Choroid plexus epithelial cell (primary cell): ENCODE measurements around the gene TGFBR2.

Experiments used
- DNase-seq: peaks from one replicate; pipeline ENCODE4 v3.0.0-alpha.2; 2010; ENCODE audit warnings: low read depth
- H3K4me3 ChIP-seq: 2 replicates; pipeline ENCODE4 v1.5.1; 2011; ENCODE audit warnings: low read depth, mild to moderate bottlenecking, control low read depth, low read length, moderate library complexity
- CTCF ChIP-seq: conservative IDR thresholded peaks from 2 replicates; pipeline ENCODE4 v1.5.1; 2011; ENCODE audit warnings: low read depth, mild to moderate bottlenecking, control low read depth, inconsistent platforms, low read length, moderate library complexity

The TGFBR2 gene

DNA sequence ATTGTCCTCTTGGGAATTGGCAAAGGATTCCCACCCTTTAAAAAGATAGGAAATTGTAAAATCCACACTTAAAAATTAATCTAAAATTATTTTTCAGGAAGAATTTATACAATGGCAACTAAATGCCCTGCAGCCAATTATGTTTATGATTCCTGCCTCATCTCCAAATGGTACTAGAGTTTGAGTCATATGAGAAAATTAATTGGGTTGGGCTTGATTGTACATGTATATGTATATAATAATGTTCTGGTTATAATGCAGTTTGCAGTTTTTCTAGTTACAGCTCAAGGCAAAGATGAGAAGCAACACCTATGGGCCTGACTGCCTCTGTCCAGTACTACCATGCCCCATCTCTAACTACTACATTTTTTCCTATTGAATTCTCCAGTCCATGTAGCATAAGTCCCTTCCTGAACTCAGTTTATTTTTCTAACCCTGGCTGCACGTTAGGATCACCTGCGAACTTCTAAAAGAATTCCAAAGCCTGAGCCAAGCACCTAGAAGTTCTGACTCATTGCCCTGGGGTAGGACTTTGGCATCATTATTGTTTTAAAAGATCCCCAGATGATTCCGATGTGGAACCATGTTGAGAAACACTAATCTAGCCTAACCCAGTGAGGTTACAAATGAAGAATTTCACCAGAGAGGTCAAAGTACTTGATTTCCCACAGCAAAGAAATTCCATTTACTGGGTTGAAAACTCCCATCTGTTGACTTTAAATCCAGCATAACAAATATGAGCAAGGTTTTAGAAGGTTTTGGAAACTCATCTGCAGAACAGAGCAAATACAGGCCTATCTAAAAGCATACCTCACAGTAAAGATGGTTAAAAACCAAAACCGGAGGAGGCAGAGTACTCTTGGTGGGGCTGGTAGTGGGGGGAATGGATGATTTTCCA, 19.4 kb downstream of the TGFBR2 start:
- H3K4me3 ChIP-seq = no peak overlapping the region
- DNase-seq = peak; percentile 92
- TF ChIP-seq CTCF = no peak

GRCh38 chr3:30626443-30627180, 20.2 kb downstream of the TGFBR2 start:
- TF ChIP-seq CTCF = no peak
- no peak overlapping the region for H3K4me3 ChIP-seq
- DNase-seq = peak; percentile 61

DNA sequence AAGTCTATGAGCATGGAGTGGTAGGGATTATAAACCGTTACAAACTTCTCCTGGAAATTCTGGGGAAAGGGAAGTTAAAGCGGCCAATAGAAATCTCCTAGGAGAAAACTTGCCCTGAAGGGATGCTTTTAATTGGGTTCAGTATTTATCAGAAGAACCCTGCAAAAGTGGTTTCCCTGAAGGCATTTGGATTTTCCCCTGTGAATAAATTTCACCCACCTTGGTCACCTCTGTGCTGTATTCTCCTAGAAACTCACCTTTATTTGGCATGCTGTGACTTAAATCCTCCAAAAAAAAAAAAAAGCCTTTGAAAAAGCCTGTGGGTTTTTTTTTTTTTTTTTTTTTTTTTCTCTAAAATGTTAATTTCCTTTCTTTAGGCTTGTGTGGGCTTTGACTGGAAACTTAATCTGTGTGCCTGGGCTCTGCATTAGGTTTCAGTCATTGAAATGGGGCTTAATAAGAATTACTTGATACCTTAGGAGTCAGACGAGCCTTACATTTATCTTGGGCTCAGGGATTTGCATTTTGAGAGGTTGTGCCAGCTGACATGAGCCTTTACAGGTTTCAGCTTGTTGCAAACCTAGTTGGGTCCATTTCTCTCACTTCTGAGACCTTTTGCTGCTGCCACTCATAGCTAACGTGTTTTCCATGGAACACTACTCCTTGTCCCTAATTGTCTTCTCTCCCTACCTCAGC, 22.0 kb downstream of the TGFBR2 start:
- H3K4me3 ChIP-seq = no peak overlapping the region
- DNase-seq = no peak
- TF ChIP-seq CTCF = no peak

- no peak overlapping the region for H3K4me3 ChIP-seq
- peak; percentile 55 for TF ChIP-seq CTCF
- DNase-seq = peak; percentile 72
Observed at GRCh38 chr3:30628901-30629590, 22.6 kb downstream of the TGFBR2 start.

- DNase-seq = no peak
- no peak overlapping the region for H3K4me3 ChIP-seq
- no peak for TF ChIP-seq CTCF
Observed at GRCh38 chr3:30629746-30630145, 23.3 kb downstream of the TGFBR2 start.

DNA sequence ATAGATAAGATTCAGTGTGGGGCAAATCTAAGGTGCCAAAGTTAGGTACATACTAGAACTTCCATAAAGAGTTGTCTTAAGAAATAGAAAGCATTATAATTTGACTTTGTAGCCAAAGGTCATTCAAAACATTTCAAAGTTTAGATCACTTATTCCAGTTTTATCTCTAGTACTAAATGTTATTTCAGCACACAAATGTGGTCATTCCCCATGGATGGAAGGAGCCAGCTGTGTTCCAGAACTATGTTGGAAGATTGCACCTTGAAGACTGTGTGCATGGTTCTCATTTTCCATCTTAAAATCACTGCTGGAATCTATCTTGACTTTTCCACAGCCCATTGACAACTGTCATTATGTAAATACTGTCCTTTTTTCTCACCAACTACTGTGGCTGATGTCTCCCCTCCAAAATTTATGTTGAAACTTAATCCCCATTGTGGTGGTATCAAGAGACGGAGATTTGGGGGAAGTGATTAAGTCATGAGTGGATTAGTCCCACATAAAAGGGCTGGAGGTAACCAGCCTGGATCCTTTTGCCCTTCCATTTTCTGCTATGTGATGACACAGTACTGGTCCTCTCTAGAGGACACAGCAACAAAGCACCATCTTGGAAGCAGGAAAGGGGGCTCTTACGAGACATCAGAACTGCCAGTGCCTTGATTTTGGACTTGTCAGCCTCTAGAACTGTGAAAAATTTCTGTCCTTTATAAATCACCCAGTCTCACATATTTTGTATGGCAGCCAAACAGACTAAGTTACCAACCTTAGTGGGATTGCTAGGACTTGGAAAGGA, 24.0 kb downstream of the TGFBR2 start:
- TF ChIP-seq CTCF = no peak
- DNase-seq = no peak
- no peak overlapping the region for H3K4me3 ChIP-seq
